Lower lobe of right lung (tissue), 2 donors: ENCODE results near the gene EFHC1. TPM values are rescaled to one million over a fixed set of nuclear protein-coding genes. Genes with fewer than 3 reads are reported as not detected.
"Not testable (repeated sequence)": the region's sequence is repeated elsewhere in the genome, so short reads cannot be mapped to it uniquely, and the experiment has no call there.

Experiments used
- ATAC-seq, 2 donors: fragments of 200-7000 bp; cut with Tn5 transposase; one replicate each; pipeline ENCODE4 v1.9.1; 2020 to 2022; ENCODE audit warnings: mild to moderate bottlenecking in 2 of 2, moderate library complexity in 2 of 2
- DNase-seq: peaks from one replicate; pipeline ENCODE4 v3.0.0-alpha.2; 2020
- H3K27ac ChIP-seq: fragments of 200-600 bp; one replicate; pipeline ENCODE4 v1.8.0; 2022
- H3K27me3 ChIP-seq: fragments of 200-600 bp; one replicate; pipeline ENCODE4 v1.8.0; 2022; ENCODE audit warnings: low read depth
- H3K36me3 ChIP-seq: fragments of 200-600 bp; one replicate; pipeline ENCODE4 v1.8.0; 2022; ENCODE audit warnings: mild to moderate bottlenecking
- H3K4me1 ChIP-seq: fragments of 200-600 bp; one replicate; pipeline ENCODE4 v1.8.0; 2022
- H3K4me3 ChIP-seq: fragments of 200-600 bp; one replicate; pipeline ENCODE4 v1.8.0; 2022; ENCODE audit warnings: mild to moderate bottlenecking
- H3K9me3 ChIP-seq: fragments of 200-600 bp; one replicate; pipeline ENCODE4 v1.8.0; 2022
- intact Hi-C: fragments of 100-400 bp; cut with DNase I; formaldehyde crosslinking; loops from one replicate; pipeline ENCODE4 v1.11.0; 2022
- total RNA-seq: library from RNA; stranded (reverse); fragmentation: NEBNext Ultra II Directional; extraction: Animal tissue kit (Norgen Biotek cat#: 25700); gene quantifications from one replicate; pipeline ENCODE4 v1.2.1, GENCODE V29; 2021
- TF ChIP-seq, protein P1 (sequence below): fragments of 200-600 bp; IDR thresholded peaks from one replicate; pipeline ENCODE4 v1.8.0; 2022; ENCODE audit warnings: antibody characterized with exemption, mild to moderate bottlenecking
- donor health status: DM: no; HTN: yes; CAD: no; lungs with severe emphysema.

The EFHC1 gene
- total RNA-seq, 1 donor from 2014 or later, result 42.2 TPM

DNA sequence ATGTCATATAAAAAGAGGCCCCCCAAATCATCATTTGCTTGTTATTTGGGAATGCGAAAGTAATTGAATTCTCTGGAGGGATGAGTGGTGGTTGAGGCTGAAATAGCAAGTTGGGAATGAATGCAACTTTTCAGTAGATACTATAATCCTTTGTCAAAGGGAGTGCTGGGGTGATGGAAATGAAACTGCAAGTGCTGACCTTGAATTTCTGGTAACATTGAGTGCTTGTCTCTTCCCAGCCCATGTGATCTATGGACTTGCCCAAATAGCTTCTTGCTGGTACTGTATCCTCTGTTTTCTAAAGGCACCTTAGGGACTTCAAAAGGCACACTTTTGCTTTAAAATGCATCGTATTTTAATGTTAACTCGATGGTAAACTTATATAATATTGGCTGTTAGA is 43.4 kb upstream of the EFHC1 start:
- no peak for DNase-seq
- ATAC-seq, result no peak
- no peak overlapping the region for H3K27ac ChIP-seq

DNA sequence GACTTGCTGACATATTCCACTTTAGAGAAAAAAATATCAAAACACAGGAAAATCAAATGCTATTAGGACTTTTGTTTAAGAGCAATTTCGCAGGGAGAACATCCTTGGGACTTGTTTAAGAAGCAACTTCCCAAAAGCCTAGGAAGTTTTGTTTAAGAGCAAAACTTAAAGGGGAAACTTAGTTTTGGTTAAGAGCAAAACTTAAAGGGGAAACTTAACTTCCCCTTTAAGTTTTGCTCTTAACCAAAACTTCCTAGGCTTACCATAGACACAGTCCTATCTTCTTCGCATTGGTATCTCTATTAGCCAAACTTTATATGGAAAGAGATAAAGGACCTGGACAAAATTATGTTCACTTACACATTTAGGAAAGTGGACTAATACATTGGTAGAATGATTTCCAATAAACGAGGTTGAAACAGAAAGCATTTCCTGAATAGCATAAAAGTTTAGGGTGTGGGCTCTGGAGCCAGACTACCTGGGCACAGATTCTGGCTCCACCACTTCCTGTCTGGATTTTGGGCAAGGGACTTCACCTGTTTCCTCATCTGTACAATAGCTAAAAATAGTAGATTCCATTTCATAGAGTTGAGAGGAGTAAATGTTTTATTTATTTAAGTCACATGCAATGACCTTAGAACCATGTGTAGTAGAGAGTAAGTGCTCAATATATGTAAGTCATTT is 42.5 kb upstream of the EFHC1 start:
- peaks cover 4% of the 10 kb centered on the region for H3K4me1 ChIP-seq
- intact Hi-C loops, result no loop called here
- DNase-seq (no peak), ATAC-seq (no peak)
- no peaks in the 10 kb centered on the region for H3K9me3 ChIP-seq
- no peaks in the 10 kb centered on the region for H3K27me3 ChIP-seq
- TF ChIP-seq, protein P1, sequence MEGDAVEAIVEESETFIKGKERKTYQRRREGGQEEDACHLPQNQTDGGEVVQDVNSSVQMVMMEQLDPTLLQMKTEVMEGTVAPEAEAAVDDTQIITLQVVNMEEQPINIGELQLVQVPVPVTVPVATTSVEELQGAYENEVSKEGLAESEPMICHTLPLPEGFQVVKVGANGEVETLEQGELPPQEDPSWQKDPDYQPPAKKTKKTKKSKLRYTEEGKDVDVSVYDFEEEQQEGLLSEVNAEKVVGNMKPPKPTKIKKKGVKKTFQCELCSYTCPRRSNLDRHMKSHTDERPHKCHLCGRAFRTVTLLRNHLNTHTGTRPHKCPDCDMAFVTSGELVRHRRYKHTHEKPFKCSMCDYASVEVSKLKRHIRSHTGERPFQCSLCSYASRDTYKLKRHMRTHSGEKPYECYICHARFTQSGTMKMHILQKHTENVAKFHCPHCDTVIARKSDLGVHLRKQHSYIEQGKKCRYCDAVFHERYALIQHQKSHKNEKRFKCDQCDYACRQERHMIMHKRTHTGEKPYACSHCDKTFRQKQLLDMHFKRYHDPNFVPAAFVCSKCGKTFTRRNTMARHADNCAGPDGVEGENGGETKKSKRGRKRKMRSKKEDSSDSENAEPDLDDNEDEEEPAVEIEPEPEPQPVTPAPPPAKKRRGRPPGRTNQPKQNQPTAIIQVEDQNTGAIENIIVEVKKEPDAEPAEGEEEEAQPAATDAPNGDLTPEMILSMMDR, result no peak
- H3K27ac ChIP-seq, result no peak overlapping the region
- no peaks in the 10 kb centered on the region for H3K36me3 ChIP-seq
- H3K4me3 ChIP-seq, result no peak overlapping the region

More for the DNA sequence above, 43.4 kb upstream of the EFHC1 start:
- no peaks in the 10 kb centered on the region for H3K9me3 ChIP-seq
- no peak overlapping the region for H3K4me3 ChIP-seq
- intact Hi-C loops, result no loop called here
- peaks cover 4% of the 10 kb centered on the region for H3K4me1 ChIP-seq
- H3K36me3 ChIP-seq, result no peaks in the 10 kb centered on the region
- TF ChIP-seq, protein P1, result no peak
- H3K27me3 ChIP-seq, result no peaks in the 10 kb centered on the region

DNA sequence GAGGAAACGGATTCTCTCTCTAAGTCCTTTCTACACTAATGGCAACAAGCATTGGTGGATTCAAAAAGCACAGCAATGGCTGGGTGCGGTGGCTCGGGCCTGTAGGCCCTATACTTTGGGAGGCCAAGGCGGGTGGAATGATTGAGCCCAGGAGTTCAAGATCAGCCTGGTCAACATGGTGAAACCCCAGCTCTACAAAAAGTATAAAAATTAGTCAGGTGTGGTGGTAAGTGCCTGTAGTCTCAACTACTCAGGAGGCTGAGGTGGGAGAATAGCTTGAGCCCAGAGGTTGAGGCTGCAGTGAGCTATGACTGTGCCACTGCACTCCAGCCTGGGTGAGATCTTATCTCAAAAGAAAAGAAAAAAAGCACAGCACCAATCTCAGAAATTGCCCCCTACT is 38.9 kb upstream of the EFHC1 start:
- intact Hi-C loops, result no loop called here
- TF ChIP-seq, protein P1, result no peak
- DNase-seq, result no peak

DNA sequence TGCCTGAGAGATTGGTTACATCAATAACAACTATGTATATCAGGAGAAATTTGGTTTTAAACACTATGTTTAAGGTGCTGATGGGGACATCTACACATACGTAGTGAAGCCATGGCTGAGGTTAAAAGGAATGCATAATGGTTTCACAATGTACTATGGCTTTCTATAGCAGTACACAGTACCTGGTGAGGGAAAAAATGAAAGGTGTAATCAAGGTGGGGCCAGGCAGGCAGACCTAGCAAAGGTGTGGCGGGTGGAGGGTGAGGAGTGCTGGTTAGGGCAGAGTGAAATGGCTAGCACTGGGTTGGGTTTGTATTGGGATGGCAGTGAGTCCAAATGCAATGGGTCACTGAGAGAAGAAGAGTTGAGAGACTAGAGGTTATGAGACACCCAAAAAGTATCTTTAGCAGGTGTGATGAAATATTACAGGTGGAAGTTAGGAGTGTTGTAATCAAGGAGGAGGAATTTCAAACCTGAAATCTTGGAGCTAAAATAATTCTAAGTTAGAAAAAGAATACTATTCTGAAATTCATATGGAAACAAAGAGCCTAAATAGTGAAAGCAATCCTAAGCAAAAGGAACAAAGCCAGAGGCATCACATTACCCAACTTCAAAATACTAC is 35.9 kb upstream of the EFHC1 start:
- no peak overlapping the region for H3K4me3 ChIP-seq
- H3K9me3 ChIP-seq, result no peaks in the 10 kb centered on the region
- intact Hi-C loops, result no loop called here
- peaks cover 2% of the 10 kb centered on the region for H3K4me1 ChIP-seq
- H3K36me3 ChIP-seq, result no peaks in the 10 kb centered on the region
- H3K27ac ChIP-seq, result no peak overlapping the region
- H3K27me3 ChIP-seq, result no peaks in the 10 kb centered on the region
- no peak for DNase-seq
- ATAC-seq, result no peak
- TF ChIP-seq, protein P1, result no peak

More for the DNA sequence above, 38.9 kb upstream of the EFHC1 start:
- H3K27me3 ChIP-seq, result no peaks in the 10 kb centered on the region
- no peak overlapping the region for H3K4me3 ChIP-seq
- H3K4me1 ChIP-seq, result peaks cover 4% of the 10 kb centered on the region
- no peaks in the 10 kb centered on the region for H3K9me3 ChIP-seq
- ATAC-seq, result no peak
- no peak overlapping the region for H3K27ac ChIP-seq
- no peaks in the 10 kb centered on the region for H3K36me3 ChIP-seq

DNA sequence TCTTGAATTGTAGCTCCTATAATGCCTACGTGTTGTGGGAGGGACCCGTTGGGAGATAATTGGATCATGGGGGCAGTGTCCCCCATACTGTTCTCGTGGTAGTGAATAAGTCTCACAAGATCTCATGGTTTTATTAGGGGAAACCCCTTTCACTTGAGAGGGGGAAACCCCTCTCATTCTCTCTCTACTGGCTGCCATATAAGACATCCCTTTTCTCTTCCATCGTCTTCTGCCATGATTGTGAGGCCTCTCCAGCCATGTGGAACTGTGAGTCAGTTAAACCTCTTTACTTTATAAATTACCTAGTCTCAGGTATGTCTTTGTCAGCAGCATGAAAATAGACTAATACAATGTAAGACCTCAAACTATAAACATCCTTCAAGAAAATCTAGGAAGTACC is 35.1 kb upstream of the EFHC1 start:
- no peaks in the 10 kb centered on the region for H3K27me3 ChIP-seq
- ATAC-seq (no peak), DNase-seq (no peak)
- intact Hi-C loops, result no loop called here
- no peaks in the 10 kb centered on the region for H3K9me3 ChIP-seq
- H3K36me3 ChIP-seq, result no peaks in the 10 kb centered on the region
- no peak overlapping the region for H3K4me3 ChIP-seq
- TF ChIP-seq, protein P1, result no peak
- peaks cover 10% of the 10 kb centered on the region for H3K4me1 ChIP-seq
- no peak overlapping the region for H3K27ac ChIP-seq

DNA sequence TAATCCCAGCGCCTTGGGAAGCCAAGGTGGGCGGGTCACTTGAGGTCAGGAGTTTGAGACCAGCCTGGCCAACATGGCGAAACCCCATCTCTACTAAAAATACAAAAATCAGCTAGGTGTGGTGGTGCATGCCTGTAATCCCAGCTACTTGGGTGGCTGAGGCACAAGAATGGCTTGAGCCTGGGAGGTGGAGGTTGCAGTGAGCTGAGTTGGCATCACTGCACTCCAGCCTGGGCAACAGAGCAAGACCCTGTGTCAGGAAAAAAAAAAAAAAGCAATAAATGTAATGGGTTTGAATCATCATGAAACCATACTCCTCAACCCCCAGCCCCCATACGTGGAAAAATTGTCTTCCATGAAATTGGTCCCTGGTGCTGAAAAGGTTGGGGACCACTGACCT is 32.0 kb upstream of the EFHC1 start:
- H3K36me3 ChIP-seq, DNase-seq, H3K9me3 ChIP-seq, H3K4me3 ChIP-seq, intact Hi-C loops, H3K27me3 ChIP-seq, ATAC-seq, H3K27ac ChIP-seq: not testable (repeated sequence)
- peaks cover 16% of the 10 kb centered on the region for H3K4me1 ChIP-seq
